ENCODE data around the gene BMP2K.

GRCh38 chr4:78862314-78862737 is 86.2 kb downstream of the BMP2K start:
- TF ChIP-seq POLR2A (IDR thresholded peaks at IDR 0.05; ENCODE audit: control extremely low read depth in 1 of 2, low read depth in 2 of 2, low read length in 2 of 2) = no peak
- TF ChIP-seq CBX8 (IDR thresholded peaks at IDR 0.05; ENCODE audit: borderline replicate concordance, low read depth, low read length) = no peak
- TF ChIP-seq JUND (IDR thresholded peaks at IDR 0.05; ENCODE audit: low read length) = no peak
